ELF-1 (cell line): ENCODE results near the gene ARF5.

Source experiments
- DNase-seq: peaks from one replicate; pipeline ENCODE4 v3.0.0-alpha.2; 2016; ENCODE audit warnings: low read depth, low spot score

Gene ARF5

DNA sequence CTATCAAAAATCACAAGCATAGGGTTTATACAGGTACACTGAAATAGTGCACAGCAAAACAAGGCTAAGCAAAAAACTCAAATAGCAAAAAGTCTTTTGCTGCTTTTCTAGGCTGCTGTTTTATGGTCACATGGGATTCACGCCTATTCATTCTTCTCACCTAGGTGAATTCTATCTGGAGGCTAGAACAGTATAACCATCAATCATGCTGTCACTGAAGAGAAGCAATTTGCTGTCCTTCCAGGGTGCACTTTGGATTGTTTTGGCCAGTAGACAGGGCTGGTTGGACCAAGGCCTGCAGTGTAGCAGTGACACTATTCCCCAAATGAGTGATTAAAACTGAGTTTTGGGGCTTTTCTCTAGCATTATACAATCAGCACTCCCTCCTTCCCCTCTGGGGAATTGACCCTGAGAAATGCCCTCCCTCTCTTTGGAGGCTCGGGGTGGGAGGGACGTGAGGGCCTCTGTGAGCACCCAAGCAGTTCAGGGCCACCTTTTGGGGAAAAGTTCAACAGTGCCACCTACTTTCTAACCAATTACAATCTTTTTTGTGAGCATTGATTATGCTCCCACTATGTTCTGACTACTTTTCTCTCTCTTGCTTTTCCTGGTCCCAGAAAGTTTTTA, 47.6 kb downstream of the ARF5 start:
- DNase-seq = peak; percentile 61

DNA sequence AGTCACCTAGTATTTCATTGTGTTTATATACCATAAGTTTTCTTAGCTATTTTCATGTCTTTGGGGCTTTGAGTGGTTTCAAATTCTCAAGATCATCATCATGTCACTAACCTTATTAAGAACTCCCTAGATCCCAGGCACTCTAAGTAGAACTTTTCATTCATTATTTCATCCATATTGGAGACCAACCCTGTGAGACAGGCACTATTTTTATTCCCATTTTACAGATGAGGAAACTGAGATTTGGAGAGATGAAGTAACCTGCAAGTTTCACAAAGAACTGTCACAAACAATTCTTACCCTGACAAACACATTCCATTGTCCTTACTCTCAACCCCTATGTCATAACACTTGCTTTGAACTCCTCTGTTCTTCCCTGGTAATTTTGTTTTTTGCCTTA, 50.0 kb downstream of the ARF5 start:
- DNase-seq = no peak
